Spleen (tissue), 11 donors: ENCODE results near the gene PAPLN. TPM values are rescaled to one million over a fixed set of nuclear protein-coding genes. Genes with fewer than 3 reads are reported as not detected.
A peak's percentile ranks its signal among the peaks of the same experiment; 100 is the strongest.
"Not testable (repeated sequence)": the region's sequence is repeated elsewhere in the genome, so short reads cannot be mapped to it uniquely, and the experiment has no call there.

ENCODE experiments used
- DNase-seq: peaks from one replicate; pipeline ENCODE4 v3.0.0-alpha.2; 2020
- H3K27ac ChIP-seq, 8 donors: fragments of 200-600 bp; sonication (generic) in 7 of 8; 1 replicate in 4 of 8; 2 replicates in 4 of 8; pipeline versions ENCODE4 v1.5.0 to v1.8.0; 2016 to 2021; ENCODE audit warnings: inconsistent platforms in 4 of 8, mild to moderate bottlenecking in 4 of 8, moderate library complexity in 1 of 8
- H3K27me3 ChIP-seq, 7 donors: fragments of 200-600 bp; sonication (generic) in 6 of 7; replicated peaks in 1 of 7; 1 replicate in 4 of 7; 2 replicates in 3 of 7; pipeline versions ENCODE4 v1.5.0 to v1.8.0; 2016 to 2021; ENCODE audit warnings: inconsistent platforms in 3 of 7, mild to moderate bottlenecking in 1 of 7
- H3K36me3 ChIP-seq, 6 donors: fragments of 200-600 bp; sonication (generic) in 5 of 6; 1 replicate in 4 of 6; 2 replicates in 2 of 6; pipeline versions ENCODE4 v1.5.0 to v1.8.0; 2016 to 2021; ENCODE audit warnings: inconsistent platforms in 2 of 6
- H3K4me1 ChIP-seq, 6 donors: fragments of 200-600 bp; sonication (generic) in 5 of 6; 1 replicate in 3 of 6; 2 replicates in 3 of 6; pipeline versions ENCODE4 v1.5.0 to v1.8.0; 2016 to 2021; ENCODE audit warnings: inconsistent platforms in 3 of 6
- H3K4me3 ChIP-seq, 8 donors: fragments of 200-600 bp; sonication (generic) in 7 of 8; 1 replicate in 4 of 8; 2 replicates in 4 of 8; pipeline versions ENCODE4 v1.5.0 to v1.8.0; 2016 to 2021; ENCODE audit warnings: inconsistent platforms in 4 of 8, mild to moderate bottlenecking in 4 of 8, moderate library complexity in 2 of 8
- H3K9me3 ChIP-seq, 8 donors: fragments of 200-600 bp; sonication (generic) in 7 of 8; 1 replicate in 4 of 8; 2 replicates in 4 of 8; pipeline versions ENCODE4 v1.5.0 to v1.8.0; 2016 to 2021; ENCODE audit warnings: inconsistent platforms in 4 of 8
- POLR2A ChIP-seq, 3 donors: fragments of 450-650 bp; IDR thresholded peaks; one replicate each; pipeline ENCODE4 v1.5.1; 2017; ENCODE audit warnings: antibody characterized with exemption in 3 of 3, mild to moderate bottlenecking in 1 of 3
- POLR2AphosphoS5 ChIP-seq, 3 donors: sonication (generic); formaldehyde crosslinking; IDR thresholded peaks; one replicate each; pipeline ENCODE4 v1.5.1; 2017; ENCODE audit warnings: antibody characterized with exemption in 3 of 3
- WGBS, 5 donors: extraction: QIAGEN DNeasy Blood & Tissue Kit in 3 of 5; methylation state at CpG; one replicate each; pipeline versions ENCODE4 v1.1.5 to v1.1.7; 2013 to 2018; 5-methylcytosine and 5-hydroxymethylcytosine counted together
- intact Hi-C: fragments of 100-400 bp; cut with DNase I; formaldehyde crosslinking; loops from one replicate; pipeline ENCODE4 v1.15.0; 2023; ENCODE audit warnings: low total_unique reads
- polyA plus RNA-seq, 3 donors: library from polyadenylated mRNA; stranded (reverse); fragments of 200-250 nt; gene quantifications; one replicate each; pipeline ENCODE4 v1.2.1, GENCODE V29; 2013
- total RNA-seq, 7 donors: library from RNA; depleted of rRNA in 3 of 7; stranded (reverse); fragments of >200 nt in 3 of 7; fragmentation: NEBNext Ultra II Directional in 4 of 7; extraction: Animal tissue kit (Norgen Biotek cat#: 25700) in 4 of 7; gene quantifications; one replicate each; pipeline versions ENCODE4 v1.1.0 to v1.2.1, GENCODE V29; 2016 to 2021
- TF ChIP-seq, protein P1 (sequence below), 11 experiments: fragments of 200-600 bp in 7 of 11; fragments of 450-650 bp in 4 of 11; sonication (generic) in 4 of 11; IDR thresholded peaks in 8 of 11; conservative IDR thresholded peaks in 3 of 11; 1 replicate in 7 of 11; 2 replicates in 4 of 11; pipeline versions ENCODE4 v1.4.0 to v1.8.0; 2016 to 2021; ENCODE audit warnings: antibody characterized with exemption in 11 of 11, inconsistent platforms in 4 of 11, mild to moderate bottlenecking in 1 of 11
- donor health status: healthy with polysubstance abuse.
- donor health status: DM: no; HTN: no; CAD: no; lungs with moderate emphysema.
- donor health status: DM: no; HTN: no; CAD: no.
- donor health status: Bipolar disorder and iron deficiency.
- donor health status: healthy.
- donor health status: DM: no; HTN: no; CAD: no.
- donor health status: DM: yes; HTN: yes; CAD: no.

Gene PAPLN
- total and polyA plus RNA-seq, 10 donors = 20.3 to 57.2 (median 42.0) TPM

DNA sequence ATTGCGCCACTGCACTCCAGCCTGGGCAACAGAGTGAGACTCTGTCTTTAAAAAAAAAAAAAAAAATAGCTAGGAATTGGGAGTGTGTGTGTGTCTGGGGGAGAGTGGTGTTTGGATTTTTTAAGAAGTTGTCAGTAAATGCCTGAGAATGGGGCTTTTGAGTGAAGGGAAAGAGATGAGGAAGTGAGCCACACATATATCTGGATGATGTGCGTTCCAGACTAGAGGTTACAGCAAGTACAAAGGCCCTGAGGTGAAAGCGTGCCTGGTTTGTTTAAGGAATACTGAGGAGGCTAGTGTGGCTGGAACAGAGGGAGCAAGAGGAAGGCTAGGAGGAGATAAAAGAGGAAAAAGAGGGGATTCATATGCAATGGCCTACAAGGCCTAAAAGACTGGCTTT is 70.0 kb downstream of the PAPLN start:
- Histone ChIP-seq H3K4me3 (no peak overlapping the region), H3K27me3 (no peaks in the 10 kb centered on the region), H3K9me3 (no peaks in the 10 kb centered on the region), H3K27ac (no peak overlapping the region), H3K4me1 (peaks cover 9 to 50% (median 28%) of the 10 kb centered on the region in 6 donors), H3K36me3 (peaks cover 0 to 14% (median 0%) of the 10 kb centered on the region in 6 donors)
- 94 to 98% (median 96%) methylated on average over 3 of the region's 3 CpGs for whole genome bisulfite sequencing, 5 donors
- TF ChIP-seq POLR2AphosphoS5 (IDR thresholded peaks at IDR 0.05) = no peak
- TF ChIP-seq, protein P1, sequence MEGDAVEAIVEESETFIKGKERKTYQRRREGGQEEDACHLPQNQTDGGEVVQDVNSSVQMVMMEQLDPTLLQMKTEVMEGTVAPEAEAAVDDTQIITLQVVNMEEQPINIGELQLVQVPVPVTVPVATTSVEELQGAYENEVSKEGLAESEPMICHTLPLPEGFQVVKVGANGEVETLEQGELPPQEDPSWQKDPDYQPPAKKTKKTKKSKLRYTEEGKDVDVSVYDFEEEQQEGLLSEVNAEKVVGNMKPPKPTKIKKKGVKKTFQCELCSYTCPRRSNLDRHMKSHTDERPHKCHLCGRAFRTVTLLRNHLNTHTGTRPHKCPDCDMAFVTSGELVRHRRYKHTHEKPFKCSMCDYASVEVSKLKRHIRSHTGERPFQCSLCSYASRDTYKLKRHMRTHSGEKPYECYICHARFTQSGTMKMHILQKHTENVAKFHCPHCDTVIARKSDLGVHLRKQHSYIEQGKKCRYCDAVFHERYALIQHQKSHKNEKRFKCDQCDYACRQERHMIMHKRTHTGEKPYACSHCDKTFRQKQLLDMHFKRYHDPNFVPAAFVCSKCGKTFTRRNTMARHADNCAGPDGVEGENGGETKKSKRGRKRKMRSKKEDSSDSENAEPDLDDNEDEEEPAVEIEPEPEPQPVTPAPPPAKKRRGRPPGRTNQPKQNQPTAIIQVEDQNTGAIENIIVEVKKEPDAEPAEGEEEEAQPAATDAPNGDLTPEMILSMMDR (IDR thresholded peaks at IDR 0.05 in 8 of 11, conservative IDR thresholded peaks at IDR 0.05 in 3 of 11) = no peak
- no peak for TF ChIP-seq POLR2A (IDR thresholded peaks at IDR 0.05)
- intact Hi-C loops = no loop called here
- DNase-seq = no peak

DNA sequence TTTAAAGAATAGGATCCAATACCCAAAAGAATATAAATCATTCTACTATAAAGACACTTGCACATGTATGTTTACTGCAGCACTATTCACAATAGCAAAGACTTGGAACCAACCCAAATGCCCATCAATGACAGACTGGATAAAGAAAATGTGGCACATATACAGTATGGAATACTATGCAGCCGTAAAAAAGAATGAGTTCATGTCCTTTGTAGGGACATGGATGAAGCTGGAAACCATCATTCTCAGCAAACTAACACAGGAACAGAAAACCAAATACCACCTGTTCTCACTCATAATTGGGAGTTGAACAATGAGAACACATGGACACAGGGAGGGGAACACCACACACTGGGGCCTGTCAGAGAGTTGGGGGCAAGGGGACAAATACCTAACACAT is 71.9 kb downstream of the PAPLN start:
- peaks cover 9 to 41% (median 25%) of the 10 kb centered on the region in 6 donors for H3K4me1 ChIP-seq
- H3K27ac ChIP-seq, intact Hi-C loops, H3K9me3 ChIP-seq, H3K4me3 ChIP-seq, H3K27me3 ChIP-seq, DNase-seq: not testable (repeated sequence)
- WGBS, 5 donors = 86 to 100% (median 97%) methylated on average over 1 of the region's 1 CpG
- peaks cover 0 to 14% (median 0%) of the 10 kb centered on the region in 6 donors for H3K36me3 ChIP-seq

GRCh38 chr14:73311708-73312030 is 74.4 kb downstream of the PAPLN start:
- no peak overlapping the region for H3K4me3 ChIP-seq
- H3K27ac ChIP-seq = peak overlapping the region in 6 of 8 donors; percentile 38 to 66 (median 44)
- intact Hi-C loops = no loop called here
- TF ChIP-seq POLR2AphosphoS5 (IDR thresholded peaks at IDR 0.05) (no peak), POLR2A (IDR thresholded peaks at IDR 0.05) (no peak)
- TF ChIP-seq, protein P1 (IDR thresholded peaks at IDR 0.05 in 8 of 11, conservative IDR thresholded peaks at IDR 0.05 in 3 of 11) = no peak
- peaks cover 9 to 43% (median 24%) of the 10 kb centered on the region in 6 donors for H3K4me1 ChIP-seq
- H3K36me3 ChIP-seq = peaks cover 0 to 17% (median 0%) of the 10 kb centered on the region in 6 donors
- no peaks in the 10 kb centered on the region for H3K27me3 ChIP-seq
- no peaks in the 10 kb centered on the region for H3K9me3 ChIP-seq
- DNase-seq = no peak
- WGBS, 5 donors = 24 to 48% (median 40%) methylated on average over 2 of the region's 2 CpGs

GRCh38 chr14:73312687-73313086 is 75.4 kb downstream of the PAPLN start:
- Histone ChIP-seq H3K27ac (no peak overlapping the region), H3K4me1 (peaks cover 9 to 43% (median 24%) of the 10 kb centered on the region in 6 donors)

More at GRCh38 chr14:73312687-73313086, 75.4 kb downstream of the PAPLN start:
- intact Hi-C loops = no loop called here
- TF ChIP-seq POLR2AphosphoS5 (IDR thresholded peaks at IDR 0.05) = no peak
- TF ChIP-seq POLR2A (IDR thresholded peaks at IDR 0.05) = no peak
- TF ChIP-seq, protein P1 (IDR thresholded peaks at IDR 0.05 in 8 of 11, conservative IDR thresholded peaks at IDR 0.05 in 3 of 11) = no peak
- H3K4me3 ChIP-seq = no peak overlapping the region
- H3K9me3 ChIP-seq = no peaks in the 10 kb centered on the region
- WGBS, 5 donors = 70 to 89% (median 84%) methylated on average over 3 of the region's 3 CpGs
- H3K27me3 ChIP-seq = no peaks in the 10 kb centered on the region
- H3K36me3 ChIP-seq = peaks cover 0 to 16% (median 0%) of the 10 kb centered on the region in 6 donors
- no peak for DNase-seq
